HG03378 (cell line): ENCODE data around the gene NEURL3.
"Not testable (repeated sequence)": the region's sequence is repeated elsewhere in the genome, so short reads cannot be mapped to it uniquely, and the experiment has no call there.

Experiments used
- ATAC-seq: cut with Tn5 transposase; IDR thresholded peaks from one replicate; pipeline ENCODE4 v1.9.1; 2021; ENCODE audit warnings: mild to moderate bottlenecking, moderate library complexity; ENCODE audit not compliant: unreplicated experiment

NEURL3 gene

GRCh38 chr2:96489261-96489660, 15.9 kb downstream of the NEURL3 start:
- no peak for ATAC-seq

- no peak for ATAC-seq
Observed at GRCh38 chr2:96486696-96487095, 18.5 kb downstream of the NEURL3 start.

GRCh38 chr2:96485751-96486651, 19.2 kb downstream of the NEURL3 start:
- peak; percentile 88 for ATAC-seq

GRCh38 chr2:96485350-96485749, 19.8 kb downstream of the NEURL3 start:
- no peak for ATAC-seq

- ATAC-seq = no peak
Observed at GRCh38 chr2:96484091-96484490, 21.1 kb downstream of the NEURL3 start.

- no peak for ATAC-seq
Observed at GRCh38 chr2:96477458-96477857, 27.7 kb downstream of the NEURL3 start.

GRCh38 chr2:96471772-96472171, 33.4 kb downstream of the NEURL3 start:
- no peak for ATAC-seq

- no peak for ATAC-seq
Observed at GRCh38 chr2:96470636-96471035, 34.5 kb downstream of the NEURL3 start.

- ATAC-seq = no peak
Observed at GRCh38 chr2:96470109-96470508, 35.0 kb downstream of the NEURL3 start.

GRCh38 chr2:96468904-96469303, 36.3 kb downstream of the NEURL3 start:
- ATAC-seq = no peak

GRCh38 chr2:96464651-96465050, 40.5 kb downstream of the NEURL3 start:
- ATAC-seq = no peak

- no peak for ATAC-seq
Observed at GRCh38 chr2:96464061-96464460, 41.1 kb downstream of the NEURL3 start.

- ATAC-seq = no peak
Observed at GRCh38 chr2:96463119-96463518, 42.0 kb downstream of the NEURL3 start.

- ATAC-seq = not testable (repeated sequence)
Observed at GRCh38 chr2:96461616-96462015, 43.5 kb downstream of the NEURL3 start.

GRCh38 chr2:96452053-96452452, 53.1 kb downstream of the NEURL3 start:
- no peak for ATAC-seq

GRCh38 chr2:96449637-96450036, 55.5 kb downstream of the NEURL3 start:
- no peak for ATAC-seq

GRCh38 chr2:96449174-96449573, 56.0 kb downstream of the NEURL3 start:
- no peak for ATAC-seq

GRCh38 chr2:96447726-96448125, 57.4 kb downstream of the NEURL3 start:
- no peak for ATAC-seq
